NOMO-1 (cell line): Measurements from ENCODE around the gene SBNO2.
"Not testable (repeated sequence)": the region's sequence is repeated elsewhere in the genome, so short reads cannot be mapped to it uniquely, and the experiment has no call there.

Source experiments
- DNase-seq, 2 experiments: peaks; one replicate each; lab custom pipeline; 2025; ENCODE audit not compliant: unreplicated experiment in 2 of 2; lab: John Stamatoyannopoulos, UW

Gene SBNO2

GRCh38 chr19:1138121-1138520 is 35.9 kb downstream of the SBNO2 start:
- DNase-seq, result no peak

GRCh38 chr19:1136621-1137317 is 37.3 kb downstream of the SBNO2 start:
- no peak for DNase-seq

DNA sequence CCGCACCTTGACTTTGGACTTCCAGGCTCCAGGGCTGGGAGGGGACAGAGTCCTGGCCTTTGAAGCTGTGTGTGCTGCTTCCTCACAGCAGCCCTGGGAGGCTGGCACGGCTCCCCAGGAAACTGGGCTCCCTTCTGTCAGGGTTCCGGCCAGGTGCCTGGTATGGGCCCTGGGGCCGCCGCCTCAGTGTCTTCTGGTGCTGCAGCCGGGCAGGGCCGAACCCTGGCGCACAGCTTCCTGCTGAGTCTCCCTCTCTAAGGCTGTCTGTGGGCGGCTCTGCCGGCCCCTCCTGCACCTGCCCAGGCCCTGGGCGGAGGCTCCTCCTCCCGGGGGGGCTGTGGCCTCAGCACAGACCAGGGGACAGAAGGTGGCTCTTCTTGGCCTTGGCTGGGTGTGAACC is 37.9 kb downstream of the SBNO2 start:
- DNase-seq, result no peak

GRCh38 chr19:1135454-1135853 is 38.6 kb downstream of the SBNO2 start:
- DNase-seq, result no peak

- DNase-seq, result no peak
Observed at GRCh38 chr19:1134431-1134830, 39.6 kb downstream of the SBNO2 start.

DNA sequence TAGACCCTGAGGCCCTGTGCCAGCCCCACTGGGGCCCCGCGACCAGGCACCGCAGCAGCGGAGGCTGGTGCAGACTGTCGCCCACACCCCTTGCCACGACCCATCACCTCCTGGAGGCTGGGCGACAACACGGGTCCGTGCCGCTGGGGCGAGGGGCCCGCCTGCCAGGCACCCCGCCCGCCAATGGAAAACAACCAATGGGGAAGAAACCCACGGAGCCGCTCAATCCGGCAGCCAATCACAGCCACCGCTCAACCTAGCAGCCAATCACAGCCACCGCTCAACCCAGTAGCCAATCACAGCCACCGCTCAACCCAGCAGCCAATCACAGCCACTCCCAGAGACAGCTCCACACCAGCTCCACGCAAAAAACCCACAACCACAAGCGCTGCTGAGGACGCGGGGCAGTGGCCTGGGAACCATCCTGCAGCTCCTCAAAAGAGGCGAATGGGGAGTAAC is 40.6 kb downstream of the SBNO2 start:
- DNase-seq, result peak; percentile 11 to 20

DNA sequence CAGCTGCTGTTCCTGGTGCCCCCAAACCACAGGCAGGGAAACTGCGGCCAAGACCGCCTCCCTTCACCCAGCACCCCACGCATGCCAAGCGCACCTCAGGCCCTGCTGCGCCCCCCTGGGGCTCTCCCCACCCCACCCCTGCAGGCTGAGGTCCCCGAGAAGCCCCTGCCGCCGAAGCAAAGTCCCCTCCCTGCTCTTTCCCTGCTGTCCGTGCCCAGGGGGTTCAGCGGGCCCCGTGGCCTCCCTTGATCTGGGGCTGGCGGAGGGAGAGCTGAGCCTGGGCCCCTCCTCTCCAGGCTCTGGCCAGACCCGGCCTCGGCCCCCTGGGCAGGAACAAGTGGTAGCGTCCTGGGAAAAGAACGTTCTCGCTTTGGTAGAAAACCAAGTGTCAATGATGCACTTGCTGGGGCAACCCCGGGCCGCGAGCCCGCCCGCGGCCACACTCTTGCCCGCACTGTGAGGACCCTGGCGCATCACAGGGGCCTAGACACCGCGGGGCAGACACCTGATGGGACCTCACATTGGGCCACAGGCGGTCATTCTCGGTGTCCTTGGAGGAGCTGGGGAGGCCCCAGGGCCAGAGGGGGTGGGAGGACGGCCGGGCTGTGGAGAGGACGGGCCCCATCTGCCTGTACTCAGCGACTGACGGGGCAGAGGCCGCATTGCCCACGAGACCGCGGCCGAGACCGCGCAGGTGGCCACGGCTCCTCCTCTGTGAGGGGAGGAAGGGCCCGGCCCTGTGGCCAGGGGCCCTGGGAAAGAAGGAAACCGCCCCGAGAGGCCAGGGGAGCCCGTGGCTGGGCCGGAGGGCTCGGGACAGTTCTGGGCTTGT is 41.3 kb downstream of the SBNO2 start:
- DNase-seq, result peak in 1 of 2 experiments; percentile 13

- peak; percentile 85 to 92 for DNase-seq
Observed at GRCh38 chr19:1131718-1132551, 42.1 kb downstream of the SBNO2 start.

DNA sequence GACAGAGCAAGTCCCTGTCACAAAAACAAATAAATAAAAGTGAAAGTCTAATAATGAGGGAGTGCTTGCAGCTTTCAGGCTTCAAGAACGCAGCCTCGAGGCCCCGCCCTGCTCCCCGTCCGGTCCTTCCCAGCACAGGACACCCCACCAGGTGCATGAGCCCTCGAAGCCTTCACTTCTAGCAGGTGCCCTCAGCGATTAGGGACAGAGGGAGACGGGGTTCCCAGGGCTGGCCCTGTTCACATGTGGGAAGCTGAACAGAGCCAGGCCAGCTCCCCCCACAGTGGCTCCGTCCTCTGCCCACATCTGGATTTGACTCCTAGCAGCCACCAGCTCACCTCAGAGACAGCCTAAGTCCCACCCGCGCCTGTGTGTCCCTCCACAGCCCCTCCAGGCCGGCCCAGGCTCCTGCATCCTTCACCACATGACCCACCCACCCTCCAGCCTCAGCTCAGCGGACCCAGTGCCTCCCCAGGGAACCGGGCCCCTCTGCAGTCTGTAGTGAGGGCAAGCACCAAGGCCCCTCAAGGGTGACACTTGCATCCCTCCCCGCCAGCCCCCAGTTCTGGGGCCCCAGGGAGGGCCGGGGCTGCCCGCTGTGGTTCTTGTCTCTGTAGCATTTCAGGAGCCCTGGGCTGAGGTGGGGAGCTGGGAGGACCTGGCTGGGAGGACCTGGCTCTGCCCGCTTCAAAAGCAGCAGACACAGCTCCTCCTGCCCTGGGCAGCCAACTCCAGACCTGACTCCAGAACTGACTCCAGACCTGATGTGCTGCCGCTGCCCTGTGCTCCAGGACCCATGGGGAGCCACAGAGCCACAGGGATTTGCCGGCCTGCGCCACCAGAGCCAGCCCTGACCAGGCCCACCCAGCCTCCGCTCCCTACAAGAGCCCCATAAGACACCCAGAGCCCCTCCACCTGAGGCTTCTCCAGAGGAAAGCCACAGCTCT is 43.0 kb downstream of the SBNO2 start:
- DNase-seq, result no peak

DNA sequence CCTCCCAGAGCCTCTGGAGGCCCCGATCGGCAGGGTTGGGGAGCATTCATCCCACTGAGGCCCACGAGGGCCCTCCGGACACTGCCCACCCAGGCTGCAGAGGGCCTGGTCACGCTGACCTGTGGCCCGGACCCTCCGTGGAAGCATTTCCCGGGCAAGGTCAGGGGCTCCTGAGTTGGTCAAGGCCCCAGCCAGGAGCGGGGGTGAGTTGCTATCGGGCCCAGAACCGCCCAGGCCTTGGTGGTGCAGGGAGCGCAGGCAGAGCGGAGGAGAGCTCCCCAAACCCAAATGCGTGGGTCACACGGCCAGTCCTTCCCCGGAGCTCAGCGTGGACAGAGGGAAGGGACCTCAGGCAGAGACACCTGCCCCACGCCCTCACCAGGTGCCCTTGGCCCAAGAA is 44.5 kb downstream of the SBNO2 start:
- no peak for DNase-seq

DNA sequence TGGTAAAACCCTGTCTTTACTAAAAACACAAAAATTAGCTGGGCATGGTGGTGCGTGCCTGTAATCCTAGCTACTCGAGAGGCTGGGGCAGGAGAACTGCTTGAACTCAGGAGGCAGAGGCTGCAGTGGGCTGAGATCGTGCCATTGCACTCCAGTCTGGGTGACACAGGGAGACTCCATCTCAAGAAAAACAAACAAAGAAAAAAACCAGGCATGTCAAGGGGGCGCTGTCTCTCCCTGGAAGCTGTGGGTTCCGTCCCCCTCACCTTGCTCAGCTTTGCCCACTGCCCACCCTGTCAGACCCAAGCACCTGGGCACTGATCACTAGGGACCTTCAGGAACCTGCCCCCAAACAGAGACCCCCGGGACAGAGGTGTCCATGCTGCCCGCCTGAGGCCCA is 45.0 kb downstream of the SBNO2 start:
- DNase-seq, result not testable (repeated sequence)

GRCh38 chr19:1128106-1128505 is 46.0 kb downstream of the SBNO2 start:
- no peak for DNase-seq

DNA sequence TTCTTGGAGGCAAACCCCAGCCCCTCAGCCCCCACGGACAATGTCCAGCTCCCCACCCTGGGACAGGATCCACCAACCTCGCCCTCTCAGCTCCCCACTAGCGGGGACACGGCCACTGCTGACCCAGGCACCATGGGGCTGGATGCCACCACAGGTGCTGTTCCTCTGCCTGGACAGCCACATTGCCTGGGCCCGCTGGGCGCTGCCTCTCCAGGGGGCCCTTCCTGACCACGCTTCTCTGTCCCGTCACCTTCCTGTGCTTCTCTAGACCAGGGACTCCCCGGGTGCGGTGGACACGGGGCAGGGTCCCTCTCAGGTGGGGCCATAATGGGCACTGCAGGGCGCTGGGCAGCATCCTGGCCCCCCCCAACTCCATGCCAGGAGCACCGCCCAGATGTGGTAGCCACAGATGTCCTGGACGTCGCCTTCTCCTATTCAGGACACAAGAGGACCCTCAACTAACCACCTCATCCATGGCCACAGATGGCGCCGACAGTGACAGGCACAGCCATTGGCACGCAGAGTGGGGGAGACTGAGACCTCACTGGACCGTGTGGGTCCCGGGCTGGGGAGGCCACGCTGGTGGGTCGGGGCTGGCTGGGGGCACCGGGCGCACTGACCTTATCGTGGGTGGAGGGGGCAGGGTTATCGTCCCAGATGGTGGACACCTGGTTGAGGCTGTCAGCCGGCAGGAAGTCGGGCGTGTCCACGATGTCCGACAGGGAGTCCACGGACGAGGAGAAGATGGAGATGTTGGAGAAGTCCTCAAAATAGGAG is 46.9 kb downstream of the SBNO2 start:
- DNase-seq, result no peak

GRCh38 chr19:1125601-1126467 is 48.2 kb downstream of the SBNO2 start:
- no peak for DNase-seq

GRCh38 chr19:1123885-1124677 is 50.0 kb downstream of the SBNO2 start:
- no peak for DNase-seq

- no peak for DNase-seq
Observed at GRCh38 chr19:1123381-1123780, 50.7 kb downstream of the SBNO2 start.

DNA sequence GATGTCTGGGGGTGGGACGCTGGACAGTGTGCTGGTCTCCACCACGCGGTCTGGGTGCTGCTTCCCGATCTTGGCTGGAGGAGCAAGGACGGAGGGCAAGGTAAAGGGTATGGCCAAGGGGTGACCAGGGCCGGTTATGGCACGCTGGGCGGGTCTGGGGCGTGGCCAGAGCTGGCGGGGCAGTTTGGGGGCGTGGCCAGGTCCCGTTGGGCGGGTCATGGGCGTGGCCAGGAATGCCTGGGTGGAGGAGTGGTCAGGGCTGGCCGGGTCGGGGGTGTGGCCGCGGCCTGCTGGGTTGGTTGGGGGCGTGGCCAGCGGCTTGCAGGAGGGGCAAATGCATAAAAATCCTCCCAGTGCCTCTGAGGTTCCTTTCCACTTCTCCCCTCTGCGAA is 51.1 kb downstream of the SBNO2 start:
- DNase-seq, result no peak
